HFF-Myc (cell line): ENCODE data around the gene MN1.

Experiments used
- DNase-seq: peaks from one replicate; pipeline ENCODE4 v3.0.0-alpha.2; 2011; ENCODE audit warnings: low read depth; ENCODE audit errors: extremely low read depth
- H3K4me3 ChIP-seq: replicated peaks from 2 replicates; pipeline ENCODE4 v1.5.1; 2011; ENCODE audit warnings: low read depth, mild to moderate bottlenecking, control low read depth, low read length
- TF ChIP-seq, protein P1 (sequence below): IDR thresholded peaks from 2 replicates; pipeline ENCODE4 v1.5.1; 2012; ENCODE audit warnings: mild to moderate bottlenecking, low read depth, low read length, control low read depth; ENCODE audit errors: missing control alignments

The MN1 gene

DNA sequence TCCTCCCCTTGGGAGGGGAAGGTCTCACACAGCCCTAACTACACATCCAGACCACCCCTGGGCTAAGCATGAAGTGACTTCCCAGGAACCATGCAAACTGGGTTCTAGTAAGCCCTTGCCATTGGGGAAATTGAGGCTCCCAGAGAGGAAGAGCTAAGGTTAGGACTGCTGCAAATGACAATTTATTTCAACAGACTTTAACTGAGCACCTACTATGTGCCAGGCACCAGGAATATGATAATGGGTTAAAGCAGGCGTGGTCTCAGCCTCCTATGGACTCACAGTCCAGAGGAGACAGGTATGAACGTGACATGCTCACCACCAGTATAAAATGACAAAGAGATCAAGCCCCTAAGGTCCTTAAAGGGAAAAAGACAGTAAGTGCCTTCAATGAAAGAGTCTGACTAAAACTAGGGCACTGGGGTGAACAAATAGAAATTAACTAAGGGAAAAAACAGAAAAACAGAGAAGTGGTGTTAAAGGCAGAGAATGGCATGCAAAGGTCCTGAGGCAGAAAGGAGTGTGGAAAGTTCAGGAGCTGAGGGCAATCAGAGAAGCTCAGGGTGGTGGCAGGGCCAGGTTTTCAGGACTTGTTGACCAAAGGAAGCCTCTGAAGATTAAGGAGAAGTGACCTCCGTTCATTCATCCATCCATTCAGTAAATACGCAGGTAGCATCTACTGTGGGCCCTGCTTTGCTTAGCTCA lies 14.4 kb upstream of the MN1 start:
- H3K4me3 ChIP-seq, result no peak overlapping the region
- TF ChIP-seq, protein P1, sequence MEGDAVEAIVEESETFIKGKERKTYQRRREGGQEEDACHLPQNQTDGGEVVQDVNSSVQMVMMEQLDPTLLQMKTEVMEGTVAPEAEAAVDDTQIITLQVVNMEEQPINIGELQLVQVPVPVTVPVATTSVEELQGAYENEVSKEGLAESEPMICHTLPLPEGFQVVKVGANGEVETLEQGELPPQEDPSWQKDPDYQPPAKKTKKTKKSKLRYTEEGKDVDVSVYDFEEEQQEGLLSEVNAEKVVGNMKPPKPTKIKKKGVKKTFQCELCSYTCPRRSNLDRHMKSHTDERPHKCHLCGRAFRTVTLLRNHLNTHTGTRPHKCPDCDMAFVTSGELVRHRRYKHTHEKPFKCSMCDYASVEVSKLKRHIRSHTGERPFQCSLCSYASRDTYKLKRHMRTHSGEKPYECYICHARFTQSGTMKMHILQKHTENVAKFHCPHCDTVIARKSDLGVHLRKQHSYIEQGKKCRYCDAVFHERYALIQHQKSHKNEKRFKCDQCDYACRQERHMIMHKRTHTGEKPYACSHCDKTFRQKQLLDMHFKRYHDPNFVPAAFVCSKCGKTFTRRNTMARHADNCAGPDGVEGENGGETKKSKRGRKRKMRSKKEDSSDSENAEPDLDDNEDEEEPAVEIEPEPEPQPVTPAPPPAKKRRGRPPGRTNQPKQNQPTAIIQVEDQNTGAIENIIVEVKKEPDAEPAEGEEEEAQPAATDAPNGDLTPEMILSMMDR, result no peak
- DNase-seq, result no peak

DNA sequence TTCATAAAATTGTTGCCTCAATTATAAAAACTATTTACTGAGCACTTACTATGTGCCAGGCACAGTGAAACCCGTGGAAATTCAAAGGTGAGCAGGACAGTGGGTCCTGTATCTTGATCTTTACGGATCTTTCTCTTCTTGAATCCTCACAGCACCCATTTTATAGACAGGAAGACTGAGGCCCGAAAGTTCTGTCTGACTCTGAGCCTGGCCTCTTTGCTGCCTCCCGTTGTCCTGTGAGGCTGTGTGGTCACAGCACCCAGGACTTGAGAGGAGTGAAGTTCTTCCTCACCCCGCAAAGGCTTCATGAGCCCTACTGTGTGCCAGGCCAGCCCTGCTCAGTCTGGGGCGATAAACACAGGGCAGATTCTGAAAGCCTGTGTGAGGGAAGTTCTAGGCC lies 13.4 kb upstream of the MN1 start:
- DNase-seq, result no peak
- TF ChIP-seq, protein P1, result no peak
- H3K4me3 ChIP-seq, result no peak overlapping the region

DNA sequence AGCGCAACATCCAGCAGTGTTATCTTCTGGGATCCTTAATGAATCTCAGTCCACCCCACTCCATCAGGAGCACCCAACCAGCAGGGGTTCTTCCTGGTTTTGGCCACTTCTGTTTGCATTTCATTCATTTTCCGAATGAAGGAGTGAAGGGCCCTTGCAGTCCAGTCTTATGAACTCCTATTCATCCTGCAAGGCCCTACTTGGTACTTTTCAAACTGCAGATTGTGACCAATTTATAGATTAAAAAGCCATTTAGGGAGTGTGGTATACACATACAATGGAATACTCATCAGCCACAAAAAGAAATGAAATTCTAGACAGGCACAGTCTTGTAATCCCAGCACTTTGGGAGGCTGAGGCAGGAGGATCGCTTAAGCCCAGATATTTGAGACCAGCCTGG lies 10.2 kb upstream of the MN1 start:
- no peak overlapping the region for H3K4me3 ChIP-seq
- DNase-seq, result no peak
- TF ChIP-seq, protein P1, result no peak

DNA sequence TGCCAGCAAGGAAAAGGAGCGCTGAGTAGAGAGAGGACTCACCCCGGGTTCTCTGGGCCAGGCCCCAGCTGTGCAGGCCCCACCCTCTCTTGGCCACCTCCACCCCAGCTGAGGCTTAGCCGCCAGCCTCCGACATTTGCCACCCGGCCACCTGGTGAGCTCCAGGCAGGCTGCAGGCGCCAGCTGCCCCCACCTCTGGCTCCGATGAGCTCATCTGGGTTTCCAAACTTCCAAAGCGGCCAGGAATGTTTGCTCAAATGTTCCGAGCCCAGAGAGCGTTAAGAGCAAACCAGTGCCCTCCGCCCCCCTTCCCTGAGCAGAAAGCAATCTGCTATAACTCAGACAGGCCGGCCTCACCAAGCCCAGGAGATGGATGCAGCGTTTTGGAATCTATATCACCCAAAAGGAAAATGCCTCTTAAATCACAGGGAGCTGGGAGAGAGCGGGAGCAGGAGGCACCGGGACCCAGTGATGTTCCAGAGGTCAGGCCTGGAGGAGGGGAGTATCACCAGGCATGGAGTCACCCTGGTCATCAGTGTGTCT lies 9.1 kb upstream of the MN1 start:
- DNase-seq, result no peak
- TF ChIP-seq, protein P1, result no peak

DNA sequence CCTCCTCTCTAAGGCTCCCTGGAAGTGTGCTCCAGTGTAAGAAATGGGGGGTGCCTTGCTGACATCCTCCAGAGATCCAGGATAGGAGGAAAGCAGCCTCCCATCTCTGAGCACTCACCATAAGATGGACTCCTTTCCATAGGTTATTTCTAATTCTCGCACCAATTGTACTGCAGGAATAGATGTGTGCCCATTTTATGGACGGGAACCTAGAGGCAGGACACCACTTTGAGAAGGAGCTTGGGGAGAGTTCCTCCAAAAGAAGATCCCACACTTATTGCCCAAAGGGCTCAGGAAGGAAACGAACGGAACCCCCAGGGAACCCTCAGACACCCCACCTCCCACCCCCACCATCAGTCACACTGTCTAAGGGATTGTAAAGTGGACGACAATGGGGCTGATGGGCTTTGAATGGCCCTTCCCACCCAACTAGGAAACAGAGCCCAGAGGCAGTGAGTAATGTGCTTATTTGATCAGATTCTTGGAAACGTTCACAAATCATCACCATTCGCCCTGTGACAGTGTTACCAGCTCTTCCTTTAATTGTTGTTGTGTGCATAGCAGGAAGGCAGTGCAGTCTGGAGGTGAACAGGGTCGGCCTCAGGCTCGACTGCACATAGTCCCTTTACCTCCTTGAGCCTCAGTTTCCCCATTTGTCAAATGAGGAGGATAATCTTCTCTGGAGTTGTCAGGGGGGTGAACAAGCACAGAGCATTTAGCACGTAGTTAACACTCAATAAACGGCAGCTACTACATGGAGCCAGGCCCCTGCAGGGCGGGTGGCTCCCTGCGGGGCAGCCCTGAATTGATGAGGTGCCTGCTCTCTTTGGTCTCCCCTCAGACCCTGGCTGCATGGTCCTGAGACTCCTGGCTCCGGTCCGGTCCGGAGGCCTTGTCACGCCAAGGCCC lies 8.4 kb upstream of the MN1 start:
- DNase-seq, result no peak
- TF ChIP-seq, protein P1, result no peak
- H3K4me3 ChIP-seq, result no peak overlapping the region

More for the DNA sequence above, 9.1 kb upstream of the MN1 start:
- no peak overlapping the region for H3K4me3 ChIP-seq

DNA sequence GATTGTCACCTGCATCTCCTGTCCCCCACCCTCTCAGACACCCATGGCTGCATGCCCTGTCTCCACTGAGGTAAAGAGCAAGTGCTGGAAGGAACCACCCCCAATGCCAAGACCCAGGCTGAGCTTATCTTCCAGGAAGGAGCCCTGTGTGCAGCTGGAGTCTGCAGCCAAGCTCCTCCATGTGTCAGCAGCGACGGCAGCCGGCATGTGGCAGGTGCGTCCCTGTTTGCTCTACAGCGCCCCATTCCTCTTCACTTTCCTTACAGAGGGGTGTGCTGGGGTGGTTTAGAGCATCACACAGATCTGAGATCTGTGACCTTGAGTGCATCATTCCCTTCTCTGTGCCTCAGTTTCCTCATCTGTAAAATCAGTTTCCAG lies 7.7 kb upstream of the MN1 start:
- H3K4me3 ChIP-seq, result no peak overlapping the region
- TF ChIP-seq, protein P1, result no peak
- DNase-seq, result no peak
